Measurements from ENCODE around the gene TTF1. TPM values are rescaled to one million over a fixed set of nuclear protein-coding genes. Genes with fewer than 3 reads are reported as not detected.

TTF1 gene
- total and polyA plus RNA-seq, 2 of the 13 experiments (the other 11 are each of a cell fraction or from before 2014, with no cell fraction given): 3.4 to 9.8 TPM

DNA sequence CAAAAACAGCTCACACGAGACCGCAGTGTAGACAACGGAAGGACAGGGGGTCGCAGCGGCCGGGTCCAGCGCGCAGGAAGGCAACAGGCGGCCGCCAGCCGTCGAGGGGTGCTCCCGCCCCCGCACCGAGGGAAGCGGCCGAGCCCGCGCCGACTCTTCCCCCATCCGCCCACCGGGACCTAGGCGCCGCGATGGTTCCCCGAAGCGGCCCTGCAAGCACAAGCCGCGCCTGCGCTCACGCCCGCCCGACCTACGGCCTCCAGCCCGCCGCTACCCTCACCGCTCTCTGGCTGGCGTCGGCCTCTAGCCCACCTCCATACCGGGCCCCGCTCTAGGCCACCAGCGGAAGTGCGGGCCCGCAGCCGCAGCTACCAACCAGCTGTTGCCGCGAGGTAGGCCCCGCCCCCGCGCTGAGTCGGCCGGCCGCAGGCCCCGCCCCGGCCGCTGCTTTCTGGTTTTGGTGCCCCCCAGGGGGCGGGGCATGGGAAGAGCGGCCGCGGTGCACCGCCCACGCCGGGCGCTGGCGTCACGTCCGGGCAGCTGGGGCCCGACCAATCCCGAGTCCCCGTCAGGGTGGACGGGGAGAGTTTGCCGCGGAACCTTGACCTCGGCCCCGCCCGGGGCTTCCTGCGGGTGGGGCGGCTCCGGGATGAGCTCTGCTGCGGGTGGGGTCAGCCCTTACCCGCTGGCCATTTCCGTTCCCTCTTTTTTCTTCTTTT is 51.8 kb downstream of the TTF1 start, which contains the start of gene SETX (continued):
- TF ChIP-seq, protein P1, sequence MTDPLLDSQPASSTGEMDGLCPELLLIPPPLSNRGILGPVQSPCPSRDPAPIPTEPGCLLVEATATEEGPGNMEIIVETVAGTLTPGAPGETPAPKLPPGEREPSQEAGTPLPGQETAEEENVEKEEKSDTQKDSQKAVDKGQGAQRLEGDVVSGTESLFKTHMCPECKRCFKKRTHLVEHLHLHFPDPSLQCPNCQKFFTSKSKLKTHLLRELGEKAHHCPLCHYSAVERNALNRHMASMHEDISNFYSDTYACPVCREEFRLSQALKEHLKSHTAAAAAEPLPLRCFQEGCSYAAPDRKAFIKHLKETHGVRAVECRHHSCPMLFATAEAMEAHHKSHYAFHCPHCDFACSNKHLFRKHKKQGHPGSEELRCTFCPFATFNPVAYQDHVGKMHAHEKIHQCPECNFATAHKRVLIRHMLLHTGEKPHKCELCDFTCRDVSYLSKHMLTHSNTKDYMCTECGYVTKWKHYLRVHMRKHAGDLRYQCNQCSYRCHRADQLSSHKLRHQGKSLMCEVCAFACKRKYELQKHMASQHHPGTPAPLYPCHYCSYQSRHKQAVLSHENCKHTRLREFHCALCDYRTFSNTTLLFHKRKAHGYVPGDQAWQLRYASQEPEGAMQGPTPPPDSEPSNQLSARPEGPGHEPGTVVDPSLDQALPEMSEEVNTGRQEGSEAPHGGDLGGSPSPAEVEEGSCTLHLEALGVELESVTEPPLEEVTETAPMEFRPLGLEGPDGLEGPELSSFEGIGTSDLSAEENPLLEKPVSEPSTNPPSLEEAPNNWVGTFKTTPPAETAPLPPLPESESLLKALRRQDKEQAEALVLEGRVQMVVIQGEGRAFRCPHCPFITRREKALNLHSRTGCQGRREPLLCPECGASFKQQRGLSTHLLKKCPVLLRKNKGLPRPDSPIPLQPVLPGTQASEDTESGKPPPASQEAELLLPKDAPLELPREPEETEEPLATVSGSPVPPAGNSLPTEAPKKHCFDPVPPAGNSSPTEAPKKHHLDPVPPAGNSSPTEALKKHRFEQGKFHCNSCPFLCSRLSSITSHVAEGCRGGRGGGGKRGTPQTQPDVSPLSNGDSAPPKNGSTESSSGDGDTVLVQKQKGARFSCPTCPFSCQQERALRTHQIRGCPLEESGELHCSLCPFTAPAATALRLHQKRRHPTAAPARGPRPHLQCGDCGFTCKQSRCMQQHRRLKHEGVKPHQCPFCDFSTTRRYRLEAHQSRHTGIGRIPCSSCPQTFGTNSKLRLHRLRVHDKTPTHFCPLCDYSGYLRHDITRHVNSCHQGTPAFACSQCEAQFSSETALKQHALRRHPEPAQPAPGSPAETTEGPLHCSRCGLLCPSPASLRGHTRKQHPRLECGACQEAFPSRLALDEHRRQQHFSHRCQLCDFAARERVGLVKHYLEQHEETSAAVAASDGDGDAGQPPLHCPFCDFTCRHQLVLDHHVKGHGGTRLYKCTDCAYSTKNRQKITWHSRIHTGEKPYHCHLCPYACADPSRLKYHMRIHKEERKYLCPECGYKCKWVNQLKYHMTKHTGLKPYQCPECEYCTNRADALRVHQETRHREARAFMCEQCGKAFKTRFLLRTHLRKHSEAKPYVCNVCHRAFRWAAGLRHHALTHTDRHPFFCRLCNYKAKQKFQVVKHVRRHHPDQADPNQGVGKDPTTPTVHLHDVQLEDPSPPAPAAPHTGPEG (CRISPR knock-in tag; IDR thresholded peaks at IDR 0.05): peak; percentile 35; the same call in 1 of the 2 replicates
- TF ChIP-seq SOX6 (IDR thresholded peaks at IDR 0.05) (no peak), SOX6 (CRISPR knock-in tag; IDR thresholded peaks at IDR 0.05) (no peak), KLF11 (CRISPR knock-in tag; IDR thresholded peaks at IDR 0.05) (no peak), PCBP1 (IDR thresholded peaks at IDR 0.05; ENCODE audit: borderline replicate concordance, low read depth, low read length) (no peak), ZNF292 (CRISPR knock-in tag; IDR thresholded peaks at IDR 0.05; ENCODE audit: borderline replicate concordance, low read depth) (no peak), ATM (IDR thresholded peaks at IDR 0.05; ENCODE audit: borderline replicate concordance) (no peak), RBAK (CRISPR knock-in tag; IDR thresholded peaks at IDR 0.05) (no peak), ZNF362 (CRISPR knock-in tag; IDR thresholded peaks at IDR 0.05; ENCODE audit: borderline replicate concordance) (peak; percentile 67; the same call in 1 of the 2 replicates), NFAT5 (CRISPR knock-in tag; IDR thresholded peaks at IDR 0.05) (no peak; the same call in 1 of the 2 replicates), FOXM1 (CRISPR knock-in tag; IDR thresholded peaks at IDR 0.05) (no peak), HMGXB4 (CRISPR knock-in tag; IDR thresholded peaks at IDR 0.05; ENCODE audit: borderline replicate concordance in 1 of 2, low read depth in 1 of 2) (0 out of 4 replicates have a peak, but pooled peaks of 1 of the 2 experiments have one; percentile 48), MED1 (CRISPR knock-in tag; IDR thresholded peaks at IDR 0.05) (peak; percentile 61)

Measured in HepG2 (cell line).